PC-9 (cell line): ENCODE results near the gene TMA7. TPM values are rescaled to one million over a fixed set of nuclear protein-coding genes. Genes with fewer than 3 reads are reported as not detected.
"Not testable (repeated sequence)": the region's sequence is repeated elsewhere in the genome, so short reads cannot be mapped to it uniquely, and the experiment has no call there.

Experiments
- BruUV-seq: library from RNA; stranded (reverse); fragments of 400-500 nt; replicated peaks from 2 replicates; lab custom pipeline; 2021; lab: Mats Ljungman, UMichigan
- CTCF ChIA-PET: fragments of 300-600 bp; sonication (Branson Sonifier 250); formaldehyde crosslinking; loops from one replicate; lab custom pipeline; 2022; ENCODE audit warnings: antibody characterized with exemption; lab: Charles Lee
- POLR2A ChIA-PET: fragments of 300-600 bp; sonication (Branson Sonifier 250); formaldehyde crosslinking; loops from one replicate; lab custom pipeline; 2022; ENCODE audit warnings: antibody characterized with exemption; ENCODE audit not compliant: unreplicated experiment; lab: Charles Lee
- DNase-seq, 2 experiments: peaks; one replicate each; pipeline versions ENCODE4 v3.0.0 to v3.0.0-alpha.2; 2015 to 2022; ENCODE audit warnings: mixed read lengths in 1 of 2
- H2AFZ ChIP-seq: fragments of 200-600 bp; sonication (generic); 2 replicates; pipeline ENCODE4 v1.8.1; 2017; ENCODE audit warnings: antibody characterized with exemption
- H3F3A ChIP-seq: fragments of 200-600 bp; sonication (generic); 2 replicates; pipeline ENCODE4 v1.8.1; 2017; ENCODE audit warnings: antibody characterized with exemption, mild to moderate bottlenecking, low read depth; ENCODE audit not compliant: insufficient read depth
- H3K27ac ChIP-seq: fragments of 200-600 bp; sonication (generic); 2 replicates; pipeline ENCODE4 v1.6.1; 2016; ENCODE audit warnings: mixed run types
- H3K27me3 ChIP-seq: fragments of 200-600 bp; sonication (generic); 2 replicates; pipeline ENCODE4 v1.6.1; 2016; ENCODE audit warnings: low read depth, mixed run types; ENCODE audit not compliant: insufficient read depth
- H3K36me3 ChIP-seq: fragments of 200-600 bp; sonication (generic); 2 replicates; pipeline ENCODE4 v1.6.1; 2016; ENCODE audit warnings: low read depth, mixed run types
- H3K4me1 ChIP-seq: fragments of 200-600 bp; sonication (generic); replicated peaks from 2 replicates; pipeline ENCODE4 v1.6.1; 2016; ENCODE audit warnings: mixed run types; ENCODE audit not compliant: insufficient read depth
- H3K4me2 ChIP-seq: fragments of 200-600 bp; sonication (generic); 2 replicates; pipeline ENCODE4 v1.6.1; 2017; ENCODE audit warnings: mixed run types
- H3K4me3 ChIP-seq: fragments of 200-600 bp; sonication (generic); 2 replicates; pipeline ENCODE4 v1.6.1; 2016; ENCODE audit warnings: mixed run types
- H3K79me2 ChIP-seq: fragments of 200-600 bp; sonication (generic); 2 replicates; pipeline ENCODE4 v1.6.1; 2017; ENCODE audit warnings: low read depth, mixed run types
- H3K9me2 ChIP-seq: fragments of 200-600 bp; sonication (generic); 2 replicates; pipeline ENCODE4 v1.8.1; 2017; ENCODE audit warnings: mild to moderate bottlenecking; ENCODE audit not compliant: insufficient read depth
- H3K9me3 ChIP-seq: fragments of 200-600 bp; sonication (generic); 2 replicates; pipeline ENCODE4 v1.8.1; 2016; ENCODE audit warnings: low read depth; ENCODE audit not compliant: insufficient read depth
- H4K20me1 ChIP-seq: fragments of 200-600 bp; sonication (generic); 2 replicates; pipeline ENCODE4 v1.8.1; 2017; ENCODE audit not compliant: insufficient read depth
- CTCF ChIP-seq: fragments of 200-600 bp; sonication (generic); conservative IDR thresholded peaks from 2 replicates; pipeline ENCODE4 v1.6.1; 2017; ENCODE audit warnings: mixed run types, antibody characterized with exemption, mild to moderate bottlenecking, moderate library complexity
- EZH2 ChIP-seq: fragments of 200-600 bp; sonication (generic); IDR thresholded peaks from 2 replicates; pipeline ENCODE4 v1.8.0; 2017; ENCODE audit warnings: antibody characterized with exemption, low read depth
- intact Hi-C: fragments of 100-400 bp; cut with micrococcal nuclease; formaldehyde crosslinking; loops from one replicate; pipeline ENCODE4 v1.10.0; 2022; ENCODE audit not compliant: unreplicated experiment
- total RNA-seq: library from RNA; stranded (reverse); gene quantifications from 2 replicates; pipeline ENCODE4 v1.2.3, GENCODE V29; 2021

Gene TMA7
- total RNA-seq, 1 experiment from 2014 or later: 314 TPM

DNA sequence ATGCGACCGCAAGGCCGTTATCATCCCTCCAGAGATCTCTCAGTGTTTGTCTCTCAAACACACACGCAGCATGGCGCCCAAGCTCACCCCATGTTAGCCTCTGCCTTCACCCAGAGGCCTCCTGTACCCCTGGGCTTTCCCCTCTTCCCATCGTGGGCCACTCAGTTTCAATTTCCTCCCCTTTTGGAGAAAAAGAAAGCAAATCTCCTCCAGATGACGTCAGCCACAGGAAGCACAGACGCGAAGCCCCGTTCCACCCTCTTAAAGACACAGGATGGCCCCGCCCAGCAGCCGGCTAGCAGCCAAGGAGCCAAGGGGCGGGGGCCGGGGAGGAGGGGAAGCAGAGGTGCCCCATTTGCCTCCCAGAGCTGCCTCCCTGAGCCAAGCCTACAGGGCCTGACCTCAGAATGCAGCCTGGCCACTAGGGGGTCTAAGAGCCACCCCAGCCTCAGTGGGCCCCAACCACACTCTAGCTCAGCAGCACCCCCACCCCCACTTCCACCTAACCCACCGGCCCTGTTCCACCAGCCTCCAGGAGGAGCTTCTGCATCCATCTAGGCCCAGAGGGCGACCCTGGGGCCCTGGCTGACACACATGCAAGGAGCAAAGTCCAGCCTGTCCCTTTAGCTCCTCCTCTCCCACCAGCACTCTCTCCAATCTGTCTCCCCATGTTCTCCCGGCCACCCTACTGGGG, 33.0 kb downstream of the TMA7 start:
- peaks cover 16% of the 10 kb centered on the region for H3K79me2 ChIP-seq
- no peak for TF ChIP-seq EZH2
- peak; percentile 40; the same call in 1 of the 2 replicates for TF ChIP-seq CTCF
- CTCF ChIA-PET: interaction anchor here (0.5 to 1.0 kb wide), 5 partner anchors 27 to 283 kb away, joined by 3 to 9 read pairs (median 4); partner anchors contain the start of gene CCDC51
- intact Hi-C loops: loop anchor here (1.0 kb wide), 2 partner anchors 8 to 34 kb away; no protein-coding TSS in a partner anchor
- H2AFZ ChIP-seq: peak overlapping the region; percentile 69
- no peaks in the 10 kb centered on the region for H3K27me3 ChIP-seq
- H3K36me3 ChIP-seq: no peaks in the 10 kb centered on the region
- POLR2A ChIA-PET: interaction anchor here (0.5 to 1.1 kb wide), 7 partner anchors 17 to 285 kb away, joined by 3 to 25 read pairs (median 5); partner anchors contain the start of gene CDC25A
- peak overlapping the region; percentile 68 for H3K27ac ChIP-seq
- peak overlapping the region; percentile 70 for H3K4me2 ChIP-seq
- no peaks in the 10 kb centered on the region for H3K9me3 ChIP-seq
- H4K20me1 ChIP-seq: no peaks in the 10 kb centered on the region
- DNase-seq: peak; percentile 81 to 91
- H3K9me2 ChIP-seq: no peaks in the 10 kb centered on the region
- BruUV-seq: no TSS peak
- peaks cover 8% of the 10 kb centered on the region; the same call in 1 of the 2 replicates for H3F3A ChIP-seq
- H3K4me3 ChIP-seq: peak overlapping the region; percentile 62
- H3K4me1 ChIP-seq: peaks cover 19% of the 10 kb centered on the region

DNA sequence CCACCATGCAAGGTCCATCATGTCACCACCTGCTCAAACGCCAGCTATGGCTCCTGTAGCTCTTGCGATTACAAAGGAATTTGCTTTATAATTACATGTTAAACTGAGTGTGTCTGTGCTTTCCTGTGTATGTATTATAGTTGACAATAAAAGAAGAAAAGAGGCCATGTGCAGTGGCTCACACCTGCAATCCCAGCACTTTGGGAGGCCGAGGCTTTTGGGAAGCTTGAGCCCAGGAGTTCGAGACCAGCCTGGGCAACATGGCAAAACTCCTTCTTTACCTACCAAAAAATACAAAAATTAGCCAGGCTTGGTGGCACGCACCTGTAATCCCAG, 33.5 kb downstream of the TMA7 start:
- Histone ChIP-seq H3K9me2 (no peaks in the 10 kb centered on the region), H3F3A (peaks cover 8% of the 10 kb centered on the region; the same call in 1 of the 2 replicates), H3K36me3 (no peaks in the 10 kb centered on the region), H3K9me3 (no peaks in the 10 kb centered on the region), H2AFZ (no peak overlapping the region), H3K27ac (0 out of 2 replicates have a peak overlapping the region, but pooled peaks have one; percentile 68), H4K20me1 (no peaks in the 10 kb centered on the region), H3K4me2 (peak overlapping the region; percentile 70), H3K4me3 (no peak overlapping the region), H3K27me3 (no peaks in the 10 kb centered on the region), H3K79me2 (peaks cover 14% of the 10 kb centered on the region), H3K4me1 (peaks cover 19% of the 10 kb centered on the region)
- BruUV-seq: no TSS peak
- ChIA-PET POLR2A (interaction anchor here (0.6 to 1.1 kb wide), 3 partner anchors 34 to 83 kb away, joined by 3 to 25 read pairs (median 9); no protein-coding TSS in a partner anchor), CTCF (interaction anchor here (1.0 kb wide), 2 partner anchors 27 to 34 kb away, joined by 3 to 4 read pairs; partner anchors contain the start of gene CCDC51)
- intact Hi-C loops: loop anchor here (1.0 kb wide), 2 partner anchors 8 to 34 kb away; no protein-coding TSS in a partner anchor
- no peak for TF ChIP-seq EZH2
- TF ChIP-seq CTCF: no peak
- no peak for DNase-seq

DNA sequence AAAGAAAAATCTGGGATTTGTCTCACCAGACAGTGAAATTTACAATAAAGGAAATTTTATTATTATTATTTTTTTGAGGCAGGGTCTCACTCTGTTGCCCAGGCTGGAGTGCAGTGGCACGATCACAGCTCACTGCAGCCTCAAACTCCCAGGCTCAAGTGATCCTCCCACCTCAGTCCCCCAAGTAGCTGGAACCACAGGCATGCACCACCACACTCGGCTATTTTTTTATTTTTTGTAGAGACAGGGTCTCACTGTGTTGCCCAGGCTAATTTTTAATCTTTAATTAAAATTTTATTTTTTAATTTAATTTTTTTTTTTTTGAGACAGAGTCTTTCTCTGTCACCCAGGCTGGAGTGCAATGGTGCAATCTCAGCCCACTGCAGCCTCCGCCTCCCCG, 34.0 kb downstream of the TMA7 start:
- H3F3A ChIP-seq, H3K9me2 ChIP-seq, intact Hi-C loops, H3K4me3 ChIP-seq, H4K20me1 ChIP-seq, H3K27me3 ChIP-seq, H3K4me2 ChIP-seq, H3K9me3 ChIP-seq, H3K36me3 ChIP-seq, BruUV-seq, H3K27ac ChIP-seq, DNase-seq, H2AFZ ChIP-seq: not testable (repeated sequence)
- ChIA-PET CTCF (interaction anchor here (1.0 kb wide), 1 partner anchor 34 kb away, joined by 3 read pairs; the partner anchor contains the start of gene CCDC51), POLR2A (interaction anchor here (0.7 kb wide), 2 partner anchors 9 to 34 kb away, joined by 6 to 25 read pairs; no protein-coding TSS in a partner anchor)
- H3K79me2 ChIP-seq: peaks cover 14% of the 10 kb centered on the region
- H3K4me1 ChIP-seq: peaks cover 19% of the 10 kb centered on the region
